K562 (cell line): ENCODE results near the gene PSMB11. TPM values are rescaled to one million over a fixed set of nuclear protein-coding genes. Genes with fewer than 3 reads are reported as not detected.

Experiments
- ARID1B ChIP-seq: fragments of 450-650 bp; IDR thresholded peaks from 2 replicates; pipeline ENCODE4 v1.6.1; 2016; ENCODE audit warnings: antibody characterized with exemption, mild to moderate bottlenecking, inconsistent platforms
- ATF3 ChIP-seq, 2 experiments: fragments of 450-650 bp in 1 of 2; sonication (generic) in 1 of 2; formaldehyde crosslinking in 1 of 2; IDR thresholded peaks in 1 of 2; conservative IDR thresholded peaks in 1 of 2; 2 replicates each; pipeline versions ENCODE4 v1.6.1 to v1.8.1; 2016 to 2023; ENCODE audit warnings: mild to moderate bottlenecking in 2 of 2, moderate library complexity in 2 of 2, inconsistent platforms in 1 of 2, missing genetic modification reagents in 1 of 2
- ATF7 ChIP-seq: fragments of 450-650 bp; IDR thresholded peaks from 2 replicates; pipeline ENCODE4 v1.7.1; 2014; ENCODE audit warnings: mild to moderate bottlenecking, moderate library complexity
- BHLHE40 ChIP-seq: IDR thresholded peaks from 2 replicates; pipeline ENCODE4 v1.6.1; 2011; ENCODE audit warnings: low read length, improper control_type of control experiment
- ELK3 ChIP-seq: fragments of 450-650 bp; formaldehyde crosslinking; IDR thresholded peaks from 2 replicates; pipeline ENCODE4 v1.4.0; 2020; ENCODE audit warnings: mild to moderate bottlenecking
- JUN ChIP-seq, 2 experiments: sonication (generic) in 1 of 2; formaldehyde crosslinking in 1 of 2; IDR thresholded peaks; 2 replicates each; pipeline versions ENCODE4 v1.6.1 to v1.8.0; 2012 to 2022; ENCODE audit warnings: borderline replicate concordance in 2 of 2, mild to moderate bottlenecking in 2 of 2, improper control_type of control experiment in 1 of 2, low read depth in 1 of 2, low read length in 1 of 2, missing genetic modification reagents in 1 of 2
- PPARD ChIP-seq: fragments of 250-450 bp; sonication (Bioruptor Pico); IDR thresholded peaks from 2 replicates; pipeline ENCODE4 v1.8.0; 2022; ENCODE audit warnings: inconsistent platforms, mild to moderate bottlenecking, moderate library complexity
- PURB ChIP-seq: sonication (generic); formaldehyde crosslinking; IDR thresholded peaks from 2 replicates; pipeline ENCODE4 v1.9.0; 2021; ENCODE audit warnings: low read depth, mild to moderate bottlenecking, missing genetic modification reagents
- VEZF1 ChIP-seq: fragments of 200-800 bp; sonication (Bioruptor generic); IDR thresholded peaks from 2 replicates; pipeline ENCODE4 v1.6.1; 2017; ENCODE audit warnings: missing genetic modification characterization, missing compliant biosample characterization
- polyA plus RNA-seq, 8 experiments: library from polyadenylated mRNA; depleted of rRNA in 4 of 8; stranded (reverse) in 5 of 8; unstranded in 3 of 8; fragments of >200 nt; fragmentation: Nextera tagmentation in 2 of 8; fragmentation: Illumina TruSeq in 1 of 8; extraction: Ambion mirVana in 2 of 8; extraction: Trizol in 1 of 8; gene quantifications; 2 replicates each; pipeline versions ENCODE4 v1.2.1 to v1.2.3, GENCODE V29; 2011 to 2014; ENCODE audit warnings: inconsistent platforms in 1 of 8, missing spikeins in 1 of 8
- total RNA-seq, 7 experiments: library from RNA; depleted of rRNA in 6 of 7; stranded (reverse); fragments of >200 nt in 6 of 7; fragmentation: Illumina TruSeq in 2 of 7; extraction: Trizol in 2 of 7; gene quantifications; 2 replicates each; pipeline versions ENCODE4 v1.2.1 to v1.2.3, GENCODE V29; 2011 to 2021; ENCODE audit warnings: low replicate concordance in 1 of 7

Gene PSMB11
- total and polyA plus RNA-seq, 9 of the 15 experiments (the other 6 are each of a cell fraction or from before 2014, with no cell fraction given) = not detected

GRCh38 chr14:23062002-23062401 is 20.0 kb downstream of the PSMB11 start (continued):
- 0 out of 2 replicates have a peak, but pooled peaks have one; percentile 29 for TF ChIP-seq JUN (IDR thresholded peaks at IDR 0.05; ENCODE audit: borderline replicate concordance, low read depth, low read length)
- no peak for TF ChIP-seq JUN (CRISPR knock-in tag; IDR thresholded peaks at IDR 0.05; ENCODE audit: borderline replicate concordance)
- TF ChIP-seq ARID1B = no peak
- TF ChIP-seq VEZF1 (CRISPR knock-in tag) = peak; percentile 34; the same call in 1 of the 2 replicates
- TF ChIP-seq PPARD (CRISPR knock-in tag) = no peak
- TF ChIP-seq ELK3 (CRISPR knock-in tag) = no peak
- TF ChIP-seq ATF3 (IDR thresholded peaks at IDR 0.05) = peak; percentile 57
- no peak for TF ChIP-seq ATF3 (CRISPR knock-in tag; conservative IDR thresholded peaks at IDR 0.05)
- TF ChIP-seq PURB = no peak
- peak; percentile 73 for TF ChIP-seq BHLHE40
- 0 out of 2 replicates have a peak, but pooled peaks have one; percentile 26 for TF ChIP-seq ATF7
